ENCODE measurements around the gene LRP1B.
"Not testable (repeated sequence)": the region's sequence is repeated elsewhere in the genome, so short reads cannot be mapped to it uniquely, and the experiment has no call there.

The LRP1B gene

DNA sequence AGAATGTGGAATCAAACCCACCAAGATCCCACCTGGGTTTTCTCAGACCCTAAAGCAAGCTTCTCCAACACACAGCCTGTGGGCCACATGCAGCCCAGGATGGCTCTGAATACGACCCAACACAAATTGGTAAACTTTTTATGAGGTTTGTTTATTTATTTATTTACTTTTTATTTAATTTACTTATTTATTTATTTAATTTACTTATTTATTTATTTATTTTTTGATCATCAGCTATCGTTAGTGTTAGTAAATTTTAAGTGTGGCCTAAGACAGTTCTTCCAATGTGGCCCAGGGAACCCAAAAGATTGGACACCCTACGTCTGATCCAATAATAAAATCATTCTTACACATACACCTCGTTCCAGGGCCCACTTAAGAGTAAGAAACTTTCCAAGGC lies 1451.1 kb downstream of the LRP1B start:
- Histone ChIP-seq H3K36me3 (ENCODE audit: control insufficient read depth in 1 of 2, insufficient read depth in 2 of 2, low read length in 2 of 2) (no peaks in the 10 kb centered on the region), H3K9me3 (ENCODE audit: control insufficient read depth in 1 of 2, low read length in 2 of 2) (no peaks in the 10 kb centered on the region), H3K27me3 (ENCODE audit: control insufficient read depth in 1 of 2, insufficient read depth in 2 of 2, low read length in 2 of 2) (no peaks in the 10 kb centered on the region), H3K4me3 (ENCODE audit: low read depth in 1 of 2, low read length in 2 of 2) (no peak overlapping the region), H3K4me1 (ENCODE audit: control insufficient read depth in 1 of 2, insufficient read depth in 2 of 2, low read length in 2 of 2) (no peaks in the 10 kb centered on the region), H3K9ac (ENCODE audit: low read depth in 1 of 2, low read length in 2 of 2) (no peak overlapping the region), H3K27ac (ENCODE audit: low read depth, low read length) (no peak overlapping the region)

DNA sequence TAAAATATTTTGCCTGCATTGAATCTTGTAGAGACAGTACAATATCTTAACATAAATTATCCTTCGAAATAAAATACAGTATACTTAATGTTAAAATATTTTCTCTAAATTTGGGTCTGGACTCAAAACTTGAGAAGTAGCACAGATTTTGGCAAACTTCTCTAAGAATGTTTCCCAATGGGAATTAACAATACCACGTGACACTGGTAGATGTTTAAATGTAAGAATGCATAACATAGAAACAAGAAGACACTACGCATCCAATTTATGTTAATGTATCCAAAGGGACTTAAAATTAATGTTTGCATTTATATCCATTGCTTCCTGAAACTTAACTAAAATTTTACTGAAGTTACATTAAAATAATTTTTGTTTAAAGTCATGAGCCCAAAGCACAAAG lies 1460.9 kb downstream of the LRP1B start:
- no peaks in the 10 kb centered on the region for H3K27me3 ChIP-seq (ENCODE audit: control insufficient read depth in 1 of 2, insufficient read depth in 2 of 2, low read length in 2 of 2)
- no peaks in the 10 kb centered on the region for H3K9me3 ChIP-seq (ENCODE audit: control insufficient read depth in 1 of 2, low read length in 2 of 2)
- no peaks in the 10 kb centered on the region for H3K36me3 ChIP-seq (ENCODE audit: control insufficient read depth in 1 of 2, insufficient read depth in 2 of 2, low read length in 2 of 2)
- H3K4me3 ChIP-seq (ENCODE audit: low read depth in 1 of 2, low read length in 2 of 2): no peak overlapping the region
- H3K27ac ChIP-seq (ENCODE audit: low read depth, low read length): no peak overlapping the region
- H3K9ac ChIP-seq (ENCODE audit: low read depth in 1 of 2, low read length in 2 of 2): no peak overlapping the region
- no peaks in the 10 kb centered on the region for H3K4me1 ChIP-seq (ENCODE audit: control insufficient read depth in 1 of 2, insufficient read depth in 2 of 2, low read length in 2 of 2)

GRCh38 chr2:140667203-140667602 lies 1463.6 kb downstream of the LRP1B start:
- Histone ChIP-seq H3K36me3 (ENCODE audit: control insufficient read depth in 1 of 2, insufficient read depth in 2 of 2, low read length in 2 of 2) (no peaks in the 10 kb centered on the region), H3K27me3 (ENCODE audit: control insufficient read depth in 1 of 2, insufficient read depth in 2 of 2, low read length in 2 of 2) (no peaks in the 10 kb centered on the region), H3K4me1 (ENCODE audit: control insufficient read depth in 1 of 2, insufficient read depth in 2 of 2, low read length in 2 of 2) (no peaks in the 10 kb centered on the region), H3K4me3 (ENCODE audit: low read depth in 1 of 2, low read length in 2 of 2) (no peak overlapping the region), H3K9me3 (ENCODE audit: control insufficient read depth in 1 of 2, low read length in 2 of 2) (no peaks in the 10 kb centered on the region), H3K9ac (ENCODE audit: low read depth in 1 of 2, low read length in 2 of 2) (no peak overlapping the region), H3K27ac (ENCODE audit: low read depth, low read length) (no peak overlapping the region)

DNA sequence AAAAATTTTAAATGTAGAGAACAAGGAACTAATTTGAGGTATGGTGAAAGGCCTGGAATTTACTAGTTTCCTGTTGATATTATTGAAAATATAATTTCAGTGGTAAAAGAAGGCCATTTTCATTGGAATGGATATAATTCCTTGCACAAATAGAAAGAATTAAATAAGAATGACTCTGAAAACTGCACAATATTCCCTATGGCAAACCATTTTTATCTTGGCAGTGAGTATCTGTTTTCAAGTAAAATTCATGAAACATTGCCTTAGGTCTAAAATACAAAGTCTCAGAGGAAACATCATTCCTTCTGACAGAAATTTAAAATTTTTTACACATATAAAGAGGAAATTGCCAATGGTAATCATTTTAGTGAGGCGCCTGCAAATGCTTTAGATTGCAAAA lies 1468.3 kb downstream of the LRP1B start:
- Histone ChIP-seq H3K9me3 (ENCODE audit: control insufficient read depth in 1 of 2, low read length in 2 of 2) (no peaks in the 10 kb centered on the region), H3K27me3 (ENCODE audit: control insufficient read depth in 1 of 2, insufficient read depth in 2 of 2, low read length in 2 of 2) (no peaks in the 10 kb centered on the region), H3K36me3 (ENCODE audit: control insufficient read depth in 1 of 2, insufficient read depth in 2 of 2, low read length in 2 of 2) (no peaks in the 10 kb centered on the region), H3K4me3 (ENCODE audit: low read depth in 1 of 2, low read length in 2 of 2) (no peak overlapping the region), H3K4me1 (ENCODE audit: control insufficient read depth in 1 of 2, insufficient read depth in 2 of 2, low read length in 2 of 2) (no peaks in the 10 kb centered on the region), H3K9ac (ENCODE audit: low read depth in 1 of 2, low read length in 2 of 2) (no peak overlapping the region), H3K27ac (ENCODE audit: low read depth, low read length) (no peak overlapping the region)

DNA sequence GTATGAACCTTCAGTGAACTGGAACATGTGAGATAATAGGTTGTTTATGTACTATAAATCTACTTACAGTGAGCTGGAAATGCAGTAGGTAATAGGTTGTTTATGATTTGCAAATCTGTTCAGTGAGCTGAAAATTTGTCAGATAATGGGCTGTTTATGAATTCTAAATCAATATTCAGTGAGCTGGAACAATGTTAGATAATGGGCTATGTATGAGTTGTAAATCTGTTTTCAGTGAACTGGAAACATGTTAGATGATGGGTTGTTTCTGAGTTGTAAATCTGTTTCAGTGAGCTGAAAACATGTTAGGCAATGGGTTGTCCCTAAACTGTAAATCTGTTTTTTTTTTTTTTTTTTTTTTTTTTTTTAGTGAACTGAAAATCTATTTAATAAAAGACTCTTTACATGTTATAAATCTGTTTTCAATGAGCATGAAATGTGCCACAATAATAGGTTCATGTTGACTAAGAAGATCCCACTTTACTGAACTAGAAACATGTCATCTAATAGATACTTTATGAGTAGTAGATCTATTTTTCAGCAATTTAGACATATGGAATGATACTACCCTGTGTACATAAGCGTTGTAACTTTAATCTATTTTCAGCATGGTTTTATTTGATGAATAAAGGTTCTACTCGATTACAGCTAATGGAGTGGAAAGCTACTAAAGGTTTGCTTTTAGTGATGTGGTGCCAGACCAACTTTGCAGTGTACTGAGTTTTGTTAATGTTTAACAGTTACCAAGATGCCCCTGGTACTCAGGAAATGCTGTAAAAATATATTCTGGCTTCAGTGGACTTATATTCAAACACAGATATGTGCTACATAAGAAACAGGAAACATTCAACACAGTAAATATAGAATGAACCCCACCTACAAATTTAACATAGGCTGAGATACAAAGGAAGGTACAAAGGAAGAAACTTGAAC lies 1471.8 kb downstream of the LRP1B start:
- H3K9ac ChIP-seq (ENCODE audit: low read depth in 1 of 2, low read length in 2 of 2): no peak overlapping the region
- no peaks in the 10 kb centered on the region for H3K36me3 ChIP-seq (ENCODE audit: control insufficient read depth in 1 of 2, insufficient read depth in 2 of 2, low read length in 2 of 2)
- no peak overlapping the region for H3K27ac ChIP-seq (ENCODE audit: low read depth, low read length)

GRCh38 chr2:140657657-140658056 lies 1473.2 kb downstream of the LRP1B start:
- Histone ChIP-seq H3K36me3 (ENCODE audit: control insufficient read depth in 1 of 2, insufficient read depth in 2 of 2, low read length in 2 of 2) (no peaks in the 10 kb centered on the region), H3K27me3 (ENCODE audit: control insufficient read depth in 1 of 2, insufficient read depth in 2 of 2, low read length in 2 of 2) (no peaks in the 10 kb centered on the region), H3K9me3 (ENCODE audit: control insufficient read depth in 1 of 2, low read length in 2 of 2) (no peaks in the 10 kb centered on the region), H3K27ac (ENCODE audit: low read depth, low read length) (no peak overlapping the region), H3K4me1 (ENCODE audit: control insufficient read depth in 1 of 2, insufficient read depth in 2 of 2, low read length in 2 of 2) (no peaks in the 10 kb centered on the region), H3K4me3 (ENCODE audit: low read depth in 1 of 2, low read length in 2 of 2) (no peak overlapping the region), H3K9ac (ENCODE audit: low read depth in 1 of 2, low read length in 2 of 2) (no peak overlapping the region)

More for the DNA sequence above, 1471.8 kb downstream of the LRP1B start:
- H3K9me3 ChIP-seq (ENCODE audit: control insufficient read depth in 1 of 2, low read length in 2 of 2): no peaks in the 10 kb centered on the region
- H3K4me3 ChIP-seq (ENCODE audit: low read depth in 1 of 2, low read length in 2 of 2): no peak overlapping the region
- no peaks in the 10 kb centered on the region for H3K27me3 ChIP-seq (ENCODE audit: control insufficient read depth in 1 of 2, insufficient read depth in 2 of 2, low read length in 2 of 2)
- H3K4me1 ChIP-seq (ENCODE audit: control insufficient read depth in 1 of 2, insufficient read depth in 2 of 2, low read length in 2 of 2): no peaks in the 10 kb centered on the region

DNA sequence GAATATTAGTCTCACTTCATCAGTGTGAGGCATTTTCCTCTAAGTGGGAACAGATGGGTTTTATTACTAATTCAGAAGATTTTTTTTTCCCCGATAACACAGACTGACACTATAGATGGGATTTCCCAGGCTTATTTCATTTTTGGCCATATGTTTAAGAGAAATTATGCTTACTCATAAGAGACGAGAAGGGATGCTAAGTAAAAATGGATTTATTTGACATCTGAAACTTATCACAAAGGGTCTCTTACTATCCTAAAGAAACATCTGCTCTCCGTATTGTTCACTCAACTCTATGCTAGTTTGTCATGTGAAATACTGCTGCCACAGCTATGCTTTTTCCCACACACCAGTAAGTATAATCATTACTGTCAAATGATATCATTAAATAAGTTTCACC lies 1476.3 kb downstream of the LRP1B start:
- Histone ChIP-seq H3K9me3 (ENCODE audit: control insufficient read depth in 1 of 2, low read length in 2 of 2) (no peaks in the 10 kb centered on the region), H3K4me1 (ENCODE audit: control insufficient read depth in 1 of 2, insufficient read depth in 2 of 2, low read length in 2 of 2) (no peaks in the 10 kb centered on the region), H3K27ac (ENCODE audit: low read depth, low read length) (no peak overlapping the region), H3K4me3 (ENCODE audit: low read depth in 1 of 2, low read length in 2 of 2) (no peak overlapping the region), H3K27me3 (ENCODE audit: control insufficient read depth in 1 of 2, insufficient read depth in 2 of 2, low read length in 2 of 2) (no peaks in the 10 kb centered on the region), H3K9ac (ENCODE audit: low read depth in 1 of 2, low read length in 2 of 2) (no peak overlapping the region), H3K36me3 (ENCODE audit: control insufficient read depth in 1 of 2, insufficient read depth in 2 of 2, low read length in 2 of 2) (no peaks in the 10 kb centered on the region)

DNA sequence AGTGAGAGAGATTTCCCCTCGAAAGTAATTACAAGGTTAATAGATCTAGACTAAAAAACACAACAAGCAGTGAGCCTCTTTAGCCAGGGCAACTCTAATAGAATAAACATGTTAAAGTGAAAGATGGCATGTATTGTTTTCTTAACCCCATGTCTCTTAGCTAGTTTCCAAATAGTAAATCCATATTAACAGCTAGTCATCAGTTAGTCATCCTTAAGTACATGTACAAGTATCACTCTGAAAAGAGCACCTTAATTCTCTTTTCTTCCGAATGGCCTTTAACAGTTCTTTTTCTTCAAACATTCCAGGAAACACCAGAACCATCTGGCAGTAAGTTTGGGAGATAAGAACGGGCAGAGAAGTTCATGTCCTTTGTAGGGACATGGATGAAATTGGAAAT lies 1480.0 kb downstream of the LRP1B start:
- no peaks in the 10 kb centered on the region for H3K27me3 ChIP-seq (ENCODE audit: control insufficient read depth in 1 of 2, insufficient read depth in 2 of 2, low read length in 2 of 2)
- H3K4me3 ChIP-seq (ENCODE audit: low read depth in 1 of 2, low read length in 2 of 2): no peak overlapping the region
- H3K4me1 ChIP-seq (ENCODE audit: control insufficient read depth in 1 of 2, insufficient read depth in 2 of 2, low read length in 2 of 2): no peaks in the 10 kb centered on the region

DNA sequence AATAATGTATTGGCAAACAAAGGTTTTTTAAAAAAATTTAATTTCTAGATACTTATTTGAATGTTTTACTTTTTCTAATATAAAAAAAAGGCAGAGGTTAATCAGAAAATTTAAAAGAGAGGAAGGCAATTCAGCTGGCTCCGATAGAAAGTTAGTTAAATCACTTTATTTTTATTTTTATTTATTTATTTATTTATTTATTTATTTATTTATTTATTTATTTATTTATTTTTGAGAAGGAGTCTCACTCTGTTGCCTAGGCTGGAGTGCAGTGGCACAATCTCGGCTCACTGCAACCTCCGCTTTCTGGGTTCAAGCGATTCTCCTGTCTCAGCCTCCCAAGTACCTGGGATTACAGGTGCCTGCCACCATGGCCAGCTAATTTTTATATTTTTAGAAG lies 1480.7 kb downstream of the LRP1B start:
- not testable (repeated sequence) for H3K4me1 ChIP-seq (ENCODE audit: control insufficient read depth in 1 of 2, insufficient read depth in 2 of 2, low read length in 2 of 2); H3K27me3 ChIP-seq (ENCODE audit: control insufficient read depth in 1 of 2, insufficient read depth in 2 of 2, low read length in 2 of 2); H3K9me3 ChIP-seq (ENCODE audit: control insufficient read depth in 1 of 2, low read length in 2 of 2); H3K9ac ChIP-seq (ENCODE audit: low read depth in 1 of 2, low read length in 2 of 2); H3K27ac ChIP-seq (ENCODE audit: low read depth, low read length); H3K36me3 ChIP-seq (ENCODE audit: control insufficient read depth in 1 of 2, insufficient read depth in 2 of 2, low read length in 2 of 2); H3K4me3 ChIP-seq (ENCODE audit: low read depth in 1 of 2, low read length in 2 of 2)

More for the DNA sequence above, 1480.0 kb downstream of the LRP1B start:
- Histone ChIP-seq H3K27ac (ENCODE audit: low read depth, low read length) (no peak overlapping the region), H3K9ac (ENCODE audit: low read depth in 1 of 2, low read length in 2 of 2) (no peak overlapping the region), H3K36me3 (ENCODE audit: control insufficient read depth in 1 of 2, insufficient read depth in 2 of 2, low read length in 2 of 2) (no peaks in the 10 kb centered on the region), H3K9me3 (ENCODE audit: control insufficient read depth in 1 of 2, low read length in 2 of 2) (no peaks in the 10 kb centered on the region)

DNA sequence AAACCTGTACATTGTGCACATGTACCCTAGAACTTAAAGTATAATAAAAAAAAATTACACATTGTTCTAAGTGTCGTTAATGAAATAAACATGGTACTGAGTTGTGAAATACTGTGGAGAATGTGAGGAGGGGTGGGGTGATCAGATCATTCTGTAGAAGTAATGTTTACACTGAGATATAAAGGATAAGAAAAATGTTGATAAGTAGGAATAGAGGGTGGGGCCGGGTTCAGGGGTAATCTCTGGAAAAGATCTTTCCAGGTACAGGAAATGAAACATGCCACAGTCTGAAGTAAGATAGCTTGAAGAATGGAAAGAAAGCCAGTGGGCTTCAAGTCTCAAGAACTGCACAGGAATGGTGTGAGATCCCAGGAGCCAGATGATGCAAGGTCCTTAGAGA lies 1482.4 kb downstream of the LRP1B start:
- H3K27ac ChIP-seq (ENCODE audit: low read depth, low read length): no peak overlapping the region
- H3K4me1 ChIP-seq (ENCODE audit: control insufficient read depth in 1 of 2, insufficient read depth in 2 of 2, low read length in 2 of 2): no peaks in the 10 kb centered on the region
- no peaks in the 10 kb centered on the region for H3K36me3 ChIP-seq (ENCODE audit: control insufficient read depth in 1 of 2, insufficient read depth in 2 of 2, low read length in 2 of 2)
- no peak overlapping the region for H3K9ac ChIP-seq (ENCODE audit: low read depth in 1 of 2, low read length in 2 of 2)
- no peak overlapping the region for H3K4me3 ChIP-seq (ENCODE audit: low read depth in 1 of 2, low read length in 2 of 2)
- no peaks in the 10 kb centered on the region for H3K27me3 ChIP-seq (ENCODE audit: control insufficient read depth in 1 of 2, insufficient read depth in 2 of 2, low read length in 2 of 2)
- H3K9me3 ChIP-seq (ENCODE audit: control insufficient read depth in 1 of 2, low read length in 2 of 2): no peaks in the 10 kb centered on the region

Data from duodenal mucosa (tissue), 2 donors.